ENCODE data around the gene POLR2L.
A peak's percentile ranks its signal among the peaks of the same experiment; 100 is the strongest.

The POLR2L gene

GRCh38 chr11:833849-834311, 8.4 kb downstream of the POLR2L start:
- TF ChIP-seq CTCF (IDR thresholded peaks at IDR 0.05; ENCODE audit: extremely low read depth, insufficient read depth, missing control alignments) = no peak
- in situ Hi-C loops (cut with MboI; ENCODE audit: low pct_unique_long_range_greater_than_20kb, low sequenced_read_pairs, unreplicated experiment) = no loop called here
- no peak for DNase-seq (ENCODE audit: low spot score)

- in situ Hi-C loops (cut with MboI; ENCODE audit: low pct_unique_long_range_greater_than_20kb, low sequenced_read_pairs, unreplicated experiment) = no loop called here
- no peak for TF ChIP-seq CTCF (IDR thresholded peaks at IDR 0.05; ENCODE audit: extremely low read depth, insufficient read depth, missing control alignments)
- peak; percentile 72 for DNase-seq (ENCODE audit: low spot score)
Measured at GRCh38 chr11:833114-833791, 9.1 kb downstream of the POLR2L start.

GRCh38 chr11:832529-833113, 9.7 kb downstream of the POLR2L start, which contains the start of gene CD151:
TSS of gene CD151 (plus strand) at chr11:832952. CDS start at chr11:836070, 3,118 bp downstream.
- TF ChIP-seq CTCF (IDR thresholded peaks at IDR 0.05; ENCODE audit: extremely low read depth, insufficient read depth, missing control alignments) = no peak
- in situ Hi-C loops (cut with MboI; ENCODE audit: low pct_unique_long_range_greater_than_20kb, low sequenced_read_pairs, unreplicated experiment) = no loop called here
- DNase-seq (ENCODE audit: low spot score) = peak; percentile 88

- TF ChIP-seq CTCF (IDR thresholded peaks at IDR 0.05; ENCODE audit: extremely low read depth, insufficient read depth, missing control alignments) = no peak
- in situ Hi-C loops (cut with MboI; ENCODE audit: low pct_unique_long_range_greater_than_20kb, low sequenced_read_pairs, unreplicated experiment) = no loop called here
- DNase-seq (ENCODE audit: low spot score) = no peak
Measured at GRCh38 chr11:831961-832528, 10.3 kb downstream of the POLR2L start.

- no peak for DNase-seq (ENCODE audit: low spot score)
- in situ Hi-C loops (cut with MboI; ENCODE audit: low pct_unique_long_range_greater_than_20kb, low sequenced_read_pairs, unreplicated experiment) = no loop called here
- no peak for TF ChIP-seq CTCF (IDR thresholded peaks at IDR 0.05; ENCODE audit: extremely low read depth, insufficient read depth, missing control alignments)
Measured at GRCh38 chr11:831118-831864, 11.0 kb downstream of the POLR2L start.

GRCh38 chr11:830295-831117, 11.8 kb downstream of the POLR2L start:
- in situ Hi-C loops (cut with MboI; ENCODE audit: low pct_unique_long_range_greater_than_20kb, low sequenced_read_pairs, unreplicated experiment) = no loop called here
- DNase-seq (ENCODE audit: low spot score) = peak; percentile 89
- TF ChIP-seq CTCF (IDR thresholded peaks at IDR 0.05; ENCODE audit: extremely low read depth, insufficient read depth, missing control alignments) = no peak

All from GM13977 (cell line).